Gastroesophageal sphincter (tissue), 4 donors: ENCODE results near the gene ABL1. TPM values are rescaled to one million over a fixed set of nuclear protein-coding genes. Genes with fewer than 3 reads are reported as not detected.
A peak's percentile ranks its signal among the peaks of the same experiment; 100 is the strongest.

Experiments used
- ATAC-seq: fragments of 150-250 bp; one replicate; pipeline ENCODE4 v1.9.1; 2016; ENCODE audit warnings: mild to moderate bottlenecking, moderate library complexity
- H3K27ac ChIP-seq, 4 donors: fragments of 200-600 bp; sonication (generic) in 3 of 4; 1 replicate in 3 of 4; 2 replicates in 1 of 4; pipeline ENCODE4 v1.5.1; 2016 to 2019
- H3K27me3 ChIP-seq: fragments of 200-600 bp; sonication (generic); one replicate; pipeline ENCODE4 v1.5.1; 2019
- H3K36me3 ChIP-seq, 2 donors: fragments of 200-600 bp; sonication (generic); one replicate each; pipeline ENCODE4 v1.5.1; 2019; ENCODE audit warnings: control low read depth in 1 of 2
- H3K4me1 ChIP-seq, 3 donors: fragments of 200-600 bp; sonication (generic); 1 replicate in 2 of 3; 2 replicates in 1 of 3; pipeline ENCODE4 v1.5.1; 2016 to 2019; ENCODE audit warnings: control low read depth in 2 of 3
- H3K4me3 ChIP-seq, 2 donors: fragments of 200-600 bp; sonication (generic); one replicate each; pipeline ENCODE4 v1.5.1; 2019; ENCODE audit warnings: mild to moderate bottlenecking in 1 of 2, moderate library complexity in 1 of 2
- H3K9me3 ChIP-seq, 3 donors: fragments of 200-600 bp; sonication (generic); one replicate each; pipeline ENCODE4 v1.5.1; 2017 to 2019; ENCODE audit warnings: control low read depth in 2 of 3
- CTCF ChIP-seq, 4 experiments: fragments of 200-600 bp in 2 of 4; fragments of 450-650 bp in 2 of 4; sonication (generic) in 1 of 4; IDR thresholded peaks; one replicate each; pipeline ENCODE4 v1.5.1; 2017 to 2019; ENCODE audit warnings: antibody characterized with exemption in 4 of 4, mild to moderate bottlenecking in 2 of 4, moderate library complexity in 2 of 4
- EP300 ChIP-seq: sonication (generic); formaldehyde crosslinking; IDR thresholded peaks from one replicate; pipeline ENCODE4 v1.6.1; 2017; ENCODE audit warnings: antibody characterized with exemption, mild to moderate bottlenecking
- POLR2A ChIP-seq, 2 donors: fragments of 450-650 bp; IDR thresholded peaks; one replicate each; pipeline ENCODE4 v1.6.1; 2017; ENCODE audit warnings: antibody characterized with exemption in 2 of 2, mild to moderate bottlenecking in 2 of 2, moderate library complexity in 1 of 2
- POLR2AphosphoS5 ChIP-seq: sonication (generic); formaldehyde crosslinking; IDR thresholded peaks from one replicate; pipeline ENCODE4 v1.6.1; 2017; ENCODE audit warnings: antibody characterized with exemption
- WGBS, 2 donors: methylation state at CpG; one replicate each; pipeline ENCODE4 v1.1.5; 2018; ENCODE audit warnings: low coverage in 1 of 2; 5-methylcytosine and 5-hydroxymethylcytosine counted together
- total RNA-seq, 4 donors: library from RNA; depleted of rRNA; stranded (reverse); fragments of >200 nt; gene quantifications; one replicate each; pipeline ENCODE4 v1.1.0, GENCODE V29; 2016

ABL1 gene
- total RNA-seq, 4 donors from 2014 or later = 81.4 to 147 (median 125) TPM

DNA sequence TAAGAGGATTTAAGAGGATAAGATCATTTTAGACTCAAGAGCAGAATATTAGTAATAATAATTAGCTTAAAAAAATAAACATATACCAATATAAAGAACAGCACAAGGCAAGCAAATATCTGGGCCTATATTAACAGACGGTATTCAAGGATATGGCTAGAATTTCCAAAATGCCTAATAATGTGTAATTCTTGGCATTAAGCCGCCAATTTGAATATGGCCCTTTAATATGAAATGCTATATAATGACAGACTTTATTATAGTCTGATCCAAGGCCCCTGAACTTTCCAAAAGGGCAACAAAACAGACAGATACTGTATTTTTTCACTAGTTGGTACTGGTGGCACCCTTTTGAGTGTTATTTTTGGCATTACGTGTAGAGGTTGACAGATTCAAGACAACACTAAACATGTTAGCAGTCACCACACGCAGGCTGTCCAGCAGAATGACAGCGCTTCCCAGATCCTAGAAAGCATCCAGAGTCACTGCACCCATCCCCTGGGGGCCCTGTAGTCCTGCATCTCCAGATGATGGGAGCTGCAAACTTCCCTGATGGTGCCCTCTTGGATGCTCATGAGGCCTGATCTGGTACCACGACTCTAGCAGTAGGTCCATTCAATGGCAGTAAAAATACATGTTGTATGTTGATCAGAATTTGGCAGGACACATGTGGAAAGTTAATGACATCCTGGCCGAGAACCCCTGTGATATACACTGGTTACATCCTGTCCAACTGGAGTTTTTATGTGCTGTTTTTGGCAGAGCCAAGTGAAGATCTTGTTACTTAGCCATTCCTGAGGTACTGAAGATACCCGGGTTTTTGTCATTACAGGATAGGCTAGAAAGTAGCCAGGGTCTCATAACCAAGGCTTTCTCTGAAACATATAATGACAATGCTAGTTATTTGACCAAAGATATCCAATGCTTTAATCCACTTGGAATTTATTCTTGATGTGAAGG is 1.7 kb upstream of the ABL1 start:
- Histone ChIP-seq H3K27me3 (no peaks in the 10 kb centered on the region), H3K36me3 (no peaks in the 10 kb centered on the region), H3K27ac (peak overlapping the region in 3 of 4 donors; percentile 95 to 98 (median 96)), H3K4me1 (peaks cover 4 to 54% (median 7%) of the 10 kb centered on the region in 3 donors), H3K9me3 (no peaks in the 10 kb centered on the region), H3K4me3 (no peak overlapping the region)
- 70 to 76% methylated on average over 5 to 6 of the region's 8 CpGs for WGBS, 2 donors
- no peak for ATAC-seq
- TF ChIP-seq POLR2AphosphoS5 (no peak), POLR2A (IDR thresholded peaks at IDR 0.05) (no peak), EP300 (no peak), CTCF (IDR thresholded peaks at IDR 0.05) (no peak)

- peak overlapping the region; percentile 94 to 98 (median 96) for H3K27ac ChIP-seq
- H3K27me3 ChIP-seq = no peaks in the 10 kb centered on the region
- peak; percentile 14 to 50 for TF ChIP-seq POLR2A (IDR thresholded peaks at IDR 0.05)
- TF ChIP-seq POLR2AphosphoS5 = no peak
- peak in 1 of 4 experiments; percentile 24 for TF ChIP-seq CTCF (IDR thresholded peaks at IDR 0.05)
- H3K4me1 ChIP-seq = peaks cover 11 to 70% (median 18%) of the 10 kb centered on the region in 3 donors
- H3K4me3 ChIP-seq = peak overlapping the region; percentile 56 to 76
- no peaks in the 10 kb centered on the region for H3K36me3 ChIP-seq
- peak; percentile 50 for ATAC-seq
- H3K9me3 ChIP-seq = no peaks in the 10 kb centered on the region
- 1% methylated on average over 19 to 44 of the region's 44 CpGs for WGBS, 2 donors
These were observed 616 bp downstream of the ABL1 start for GRCh38 chr9:130835441-130836298.

GRCh38 chr9:130837002-130837511 is 2.0 kb downstream of the ABL1 start:
- ATAC-seq = no peak
- no peaks in the 10 kb centered on the region for H3K27me3 ChIP-seq
- peak overlapping the region; percentile 56 to 76 for H3K4me3 ChIP-seq
- H3K9me3 ChIP-seq = no peaks in the 10 kb centered on the region
- H3K4me1 ChIP-seq = peaks cover 11 to 79% (median 23%) of the 10 kb centered on the region in 3 donors
- TF ChIP-seq POLR2AphosphoS5 (no peak), POLR2A (IDR thresholded peaks at IDR 0.05) (no peak)
- WGBS, 2 donors = 17 to 21% methylated on average over 5 of the region's 5 CpGs
- peak overlapping the region; percentile 94 to 98 (median 96) for H3K27ac ChIP-seq
- H3K36me3 ChIP-seq = no peaks in the 10 kb centered on the region

DNA sequence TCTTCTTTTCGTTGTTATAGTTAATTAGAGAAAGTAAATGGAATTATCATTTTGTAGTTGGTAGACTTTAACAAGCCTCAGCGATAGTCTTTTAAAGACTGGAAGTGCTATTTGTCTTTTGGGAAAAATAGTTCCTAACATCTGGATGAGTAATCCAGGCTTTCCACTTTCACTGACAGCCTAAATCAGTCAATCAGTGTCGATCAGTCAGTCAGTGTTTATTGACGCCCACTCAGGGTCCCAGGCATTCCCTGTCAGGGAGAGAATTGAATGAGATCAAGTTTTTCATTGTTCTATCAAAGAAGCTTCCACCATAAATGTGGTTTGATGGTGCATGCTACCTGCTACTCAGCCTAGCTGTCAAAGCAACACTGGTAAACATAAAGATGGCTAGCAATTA is 2.6 kb downstream of the ABL1 start:
- H3K36me3 ChIP-seq = no peaks in the 10 kb centered on the region
- H3K27me3 ChIP-seq = no peaks in the 10 kb centered on the region
- 22 to 47% methylated on average over 4 of the region's 4 CpGs for WGBS, 2 donors
- TF ChIP-seq POLR2A (IDR thresholded peaks at IDR 0.05) = no peak
- no peak for TF ChIP-seq CTCF (IDR thresholded peaks at IDR 0.05)
- no peak for TF ChIP-seq POLR2AphosphoS5
- TF ChIP-seq EP300 = no peak
- H3K27ac ChIP-seq = peak overlapping the region; percentile 94 to 98 (median 96)
- peak overlapping the region; percentile 56 to 76 for H3K4me3 ChIP-seq
- peaks cover 11 to 85% (median 23%) of the 10 kb centered on the region in 3 donors for H3K4me1 ChIP-seq
- ATAC-seq = no peak
- no peaks in the 10 kb centered on the region for H3K9me3 ChIP-seq
